Fibroblast of skin of back (primary cell): ENCODE measurements around the gene QRICH1.

Experiments used
- DNase-seq: peaks from one replicate; pipeline ENCODE4 v3.0.0-alpha.2; 2013

The QRICH1 gene

DNA sequence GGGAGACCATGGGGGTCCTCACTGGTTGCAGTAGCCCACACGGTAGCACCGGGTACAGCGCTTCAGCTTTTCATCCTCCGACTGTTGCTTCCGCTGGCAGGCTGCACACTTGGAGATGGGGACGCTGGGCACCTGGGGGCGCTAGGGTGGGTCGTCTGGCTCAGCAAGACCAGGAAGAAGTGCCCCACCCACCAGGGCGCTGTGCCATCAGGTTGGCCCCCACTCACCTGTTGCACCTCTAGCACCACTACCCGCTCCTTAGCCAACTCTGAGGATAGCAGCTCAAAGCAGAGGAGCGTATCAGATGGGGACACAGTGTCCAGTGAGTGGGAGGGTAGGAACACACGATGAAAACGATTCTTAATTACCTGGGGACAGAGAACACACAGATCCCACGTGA, 18.4 kb upstream of the QRICH1 start:
- no peak for DNase-seq

DNA sequence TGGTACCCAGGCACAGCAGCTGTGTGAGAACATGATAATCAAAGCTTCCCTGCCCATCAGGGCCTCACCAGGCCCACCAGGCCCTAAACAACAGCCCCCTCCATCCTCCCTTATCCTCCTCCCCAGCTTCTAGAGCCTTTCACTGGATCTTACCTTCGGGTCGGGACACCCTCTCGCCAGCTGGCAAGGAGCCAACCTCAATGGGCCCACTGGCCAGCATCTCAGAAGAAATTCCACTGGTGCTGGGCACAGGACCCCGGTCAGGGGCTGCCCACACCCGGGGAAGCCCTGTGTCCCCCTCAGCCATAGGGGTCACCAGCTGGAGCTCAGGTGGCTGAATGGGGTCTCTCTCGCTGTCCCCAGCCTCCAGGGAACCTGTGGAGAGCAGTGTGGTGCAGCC, 17.5 kb upstream of the QRICH1 start:
- no peak for DNase-seq

DNA sequence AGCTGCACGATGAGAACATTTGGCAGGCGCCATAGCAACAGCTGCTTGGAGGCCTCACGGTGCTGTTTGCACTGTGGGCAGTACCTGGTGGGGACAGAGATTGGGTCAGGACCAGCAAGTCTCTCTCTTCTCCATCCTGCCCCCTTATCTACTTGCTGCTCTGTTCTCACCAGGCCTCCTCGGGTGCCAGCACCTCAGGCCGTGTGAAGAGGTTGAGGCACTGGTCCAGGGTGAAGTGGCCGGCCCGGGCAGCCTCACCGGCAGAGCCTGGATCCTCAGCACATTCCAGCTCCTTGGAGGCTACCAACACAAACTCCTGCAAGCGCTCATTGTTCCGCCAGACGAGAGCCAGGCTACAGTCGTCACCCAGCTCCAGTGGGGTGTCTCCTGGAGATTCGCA, 16.9 kb upstream of the QRICH1 start:
- no peak for DNase-seq

DNA sequence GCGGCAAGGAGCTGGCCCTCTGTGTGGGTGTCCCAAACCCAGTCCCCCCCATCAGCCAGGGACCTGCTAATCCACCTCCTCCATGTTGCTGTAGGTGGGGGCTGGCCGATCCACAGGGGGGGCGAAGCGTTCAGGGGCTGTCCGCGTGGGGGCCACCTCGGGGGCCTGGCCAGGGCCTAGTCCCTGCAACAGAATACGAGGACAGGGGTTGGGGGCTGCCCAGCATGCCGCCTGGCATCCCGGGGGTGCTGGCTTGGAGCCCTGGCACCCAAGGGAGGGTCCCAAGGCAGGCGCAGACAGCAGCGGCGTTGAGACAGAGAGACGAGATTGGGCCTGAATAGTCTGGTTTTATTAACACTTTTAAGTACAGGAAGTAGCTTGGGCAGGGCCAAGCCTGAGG, 14.5 kb upstream of the QRICH1 start:
- no peak for DNase-seq

DNA sequence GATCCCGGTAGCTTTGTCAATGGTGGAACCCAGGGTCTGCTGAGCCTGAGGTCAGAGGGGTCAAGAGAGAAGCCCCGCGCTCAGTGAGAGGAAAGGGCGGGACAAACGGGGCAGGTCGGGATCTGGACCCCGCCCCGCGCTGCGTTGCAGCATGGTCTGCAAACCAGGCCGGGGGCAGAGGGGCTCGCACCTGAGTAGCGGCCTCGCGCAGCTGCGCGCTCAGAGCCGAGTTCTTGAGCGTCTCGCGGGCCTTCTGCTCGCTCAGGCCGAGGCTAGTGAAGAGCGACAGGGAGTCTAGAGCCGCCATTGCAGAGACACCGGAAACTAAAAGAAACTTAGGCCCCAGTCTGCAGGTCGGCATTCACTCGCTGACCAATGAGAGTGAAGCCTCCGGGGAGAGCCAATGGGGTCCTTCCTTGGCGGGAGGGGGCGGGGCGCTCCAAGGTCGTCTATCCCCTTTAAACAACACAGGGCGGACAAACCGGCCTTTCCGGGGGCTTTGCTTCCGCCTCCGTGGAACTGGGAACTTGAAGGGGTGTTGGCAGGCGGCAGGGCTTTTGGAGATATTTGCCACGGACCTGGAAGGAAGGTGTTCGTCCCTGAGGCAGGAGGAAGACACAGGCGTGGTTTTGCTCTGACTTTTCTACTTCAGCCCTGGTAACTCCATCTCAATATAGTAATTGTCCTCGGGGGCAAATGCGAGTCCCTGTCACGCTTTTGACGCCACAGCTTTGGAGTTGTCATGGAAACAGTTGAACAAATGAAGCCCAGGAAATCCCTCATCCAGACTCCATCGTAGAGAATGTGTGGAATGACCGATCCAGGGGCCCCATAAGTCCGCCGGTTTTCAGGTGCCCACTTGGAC, 10.8 kb upstream of the QRICH1 start, which contains the start of gene QARS1:
Gene QARS1 (minus strand): TSS at position 331 of the 865 bp plus-strand sequence. CDS start 24 bp downstream, at position 307.
- DNase-seq: peak; percentile 95

DNA sequence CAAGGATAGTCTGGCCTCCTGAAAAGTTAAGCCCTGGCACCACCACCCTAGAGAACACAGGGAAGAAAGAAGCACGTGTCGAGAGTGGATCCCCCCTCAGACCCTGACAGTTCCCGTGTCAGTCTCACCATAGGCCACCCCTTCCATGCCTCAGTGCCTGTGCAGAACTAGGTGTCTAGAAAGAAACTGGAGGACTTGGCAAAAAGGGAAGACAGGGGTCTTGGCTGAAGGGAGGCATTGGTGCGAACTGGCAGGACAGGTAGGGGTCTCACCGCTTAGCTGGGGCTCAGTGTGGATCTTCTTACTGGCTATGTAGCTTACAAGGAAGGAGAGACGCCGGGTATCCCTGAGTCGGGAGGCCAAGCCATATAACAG, 10.2 kb upstream of the QRICH1 start:
- DNase-seq: no peak

DNA sequence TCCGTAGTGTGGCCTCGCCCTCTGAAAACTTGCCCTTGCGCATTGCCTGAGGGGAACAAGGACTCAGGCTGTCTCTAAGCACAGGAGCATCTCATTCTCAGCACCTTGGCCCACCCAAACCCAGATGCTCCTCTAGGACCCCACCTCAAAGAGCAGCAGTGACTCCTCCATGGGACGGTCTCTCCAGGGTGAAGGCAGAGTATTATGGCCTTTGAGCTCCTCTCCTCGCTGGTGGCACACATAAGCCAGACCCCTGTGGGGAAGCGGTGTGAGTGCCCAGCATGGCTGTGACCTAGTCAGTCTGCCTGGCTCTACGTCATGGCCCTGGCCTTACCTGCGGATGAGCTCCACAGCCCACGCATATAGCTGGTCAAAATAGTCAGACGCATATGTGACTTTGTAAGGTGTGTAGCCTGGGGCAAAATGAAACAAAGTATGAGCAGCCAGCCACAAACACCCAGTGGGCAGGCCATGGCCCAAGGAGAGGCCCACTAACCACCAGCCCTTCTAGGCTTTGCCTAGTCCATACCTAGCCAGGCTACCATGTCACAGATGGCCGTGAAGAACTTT, 6.3 kb upstream of the QRICH1 start:
- DNase-seq: no peak

DNA sequence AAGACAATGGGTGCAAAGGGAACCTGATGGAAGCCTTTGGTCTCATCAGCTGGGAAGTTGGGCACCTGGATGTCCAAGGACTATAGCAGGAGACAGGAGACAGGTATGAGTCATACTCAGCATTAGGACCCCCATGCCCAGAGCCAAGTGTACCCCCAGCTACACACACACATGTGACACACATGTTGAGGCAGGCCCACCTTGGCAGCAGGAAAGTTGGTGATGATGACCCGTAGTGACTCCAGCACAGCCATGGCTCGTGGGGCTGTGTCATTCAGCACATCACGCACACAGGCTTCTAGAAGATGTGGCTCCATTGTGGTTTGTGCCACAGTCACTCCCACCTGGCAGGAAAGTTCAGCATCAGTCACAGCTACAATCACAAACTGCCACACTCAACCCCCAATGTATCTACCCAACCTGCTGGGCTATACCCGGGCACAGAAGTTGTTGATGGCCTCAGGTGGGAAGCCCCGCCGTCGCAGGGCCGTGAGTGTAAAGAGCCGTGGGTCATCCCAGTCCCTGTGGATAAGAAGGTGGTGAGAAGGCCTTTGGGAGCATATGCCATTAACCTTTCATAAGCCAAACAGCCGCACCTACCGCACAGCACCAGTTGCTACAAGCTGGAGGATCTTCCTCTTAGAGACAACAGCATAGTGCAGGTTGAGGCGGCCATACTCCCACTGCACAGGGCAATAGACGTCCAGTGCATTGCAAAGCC, 5.2 kb upstream of the QRICH1 start:
- no peak for DNase-seq

DNA sequence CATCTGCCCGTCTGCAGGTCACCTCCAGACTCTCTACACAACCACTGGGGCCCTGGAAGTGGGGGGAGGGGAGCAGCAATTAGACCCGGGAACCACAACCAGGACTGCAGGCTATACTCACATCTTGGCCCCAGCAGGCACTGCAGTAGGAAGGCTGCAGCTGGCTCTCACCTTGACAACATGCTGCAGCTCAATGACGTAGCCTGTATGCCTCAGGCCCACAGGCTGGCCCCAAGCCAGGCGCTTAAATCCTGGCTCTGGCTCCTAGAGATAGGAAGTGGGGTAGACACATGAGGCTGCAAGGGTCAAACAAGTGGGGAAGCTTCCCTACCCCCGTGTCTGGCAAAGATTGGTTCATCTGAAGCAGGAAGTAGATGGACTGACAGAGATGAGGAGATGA, 4.6 kb upstream of the QRICH1 start:
- no peak for DNase-seq

DNA sequence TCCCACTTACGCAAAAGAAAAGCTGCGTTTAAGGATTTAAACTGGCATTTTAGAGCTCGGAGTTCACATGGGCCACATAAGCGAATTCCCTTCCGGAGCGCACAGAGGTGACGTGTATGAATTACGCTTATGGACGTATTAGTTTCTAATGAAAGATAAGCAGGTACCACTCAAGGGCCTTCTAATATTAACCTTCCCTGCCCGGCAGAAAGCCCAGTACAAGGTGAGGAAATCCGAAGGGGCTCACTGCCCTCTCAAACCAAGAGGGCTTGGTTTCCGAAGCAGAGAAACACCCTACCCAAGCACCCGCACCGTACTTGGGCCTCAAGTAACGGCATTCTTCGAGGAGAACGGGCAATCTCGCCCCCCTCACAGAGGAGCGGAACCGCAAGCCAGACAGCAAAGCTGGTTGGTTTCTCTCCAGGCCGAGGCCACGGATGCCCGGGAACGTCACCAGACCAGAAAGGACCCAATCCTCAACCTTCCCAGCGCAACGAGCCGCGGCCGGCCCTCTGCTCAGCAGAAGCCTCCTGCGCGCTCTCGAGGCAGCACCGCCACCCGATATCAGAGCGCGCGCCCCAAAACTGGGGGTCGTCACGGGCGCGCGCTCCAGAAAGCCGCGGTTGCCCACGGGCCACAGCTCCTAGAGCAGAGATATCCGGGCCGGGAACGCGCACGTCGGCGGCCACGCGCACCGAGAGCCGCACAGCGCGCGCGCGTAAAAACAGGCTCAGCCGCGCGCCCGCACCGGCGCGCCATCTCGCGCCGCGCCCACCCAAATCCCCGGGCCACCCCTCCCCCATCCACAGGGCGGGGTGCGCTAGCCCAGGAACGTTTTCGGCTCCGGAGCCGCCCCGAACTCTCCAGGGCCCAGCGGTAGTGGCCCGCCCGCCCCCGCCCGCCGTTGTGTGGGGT, 676 bp downstream of the QRICH1 start:
- peak; percentile 74 for DNase-seq

DNA sequence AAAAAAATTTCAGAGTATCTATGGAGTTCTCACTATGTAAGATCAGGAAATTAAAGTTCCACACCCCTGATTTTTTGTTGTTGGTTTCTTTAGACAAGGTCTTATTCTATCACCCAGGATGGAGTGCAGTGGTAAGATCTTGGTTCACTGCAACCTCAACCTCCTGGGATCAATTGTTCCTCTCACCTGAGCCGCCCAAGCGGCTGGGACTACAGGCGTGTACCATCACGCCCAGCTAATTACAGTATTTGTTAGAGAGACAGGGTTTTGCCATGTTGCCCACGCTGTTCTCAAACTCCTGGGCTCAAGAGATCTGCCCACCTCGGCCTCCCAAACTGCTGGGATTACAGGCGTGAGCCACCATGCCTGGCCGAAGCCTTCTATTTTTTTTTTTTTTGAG, 12.4 kb downstream of the QRICH1 start:
- no peak for DNase-seq

DNA sequence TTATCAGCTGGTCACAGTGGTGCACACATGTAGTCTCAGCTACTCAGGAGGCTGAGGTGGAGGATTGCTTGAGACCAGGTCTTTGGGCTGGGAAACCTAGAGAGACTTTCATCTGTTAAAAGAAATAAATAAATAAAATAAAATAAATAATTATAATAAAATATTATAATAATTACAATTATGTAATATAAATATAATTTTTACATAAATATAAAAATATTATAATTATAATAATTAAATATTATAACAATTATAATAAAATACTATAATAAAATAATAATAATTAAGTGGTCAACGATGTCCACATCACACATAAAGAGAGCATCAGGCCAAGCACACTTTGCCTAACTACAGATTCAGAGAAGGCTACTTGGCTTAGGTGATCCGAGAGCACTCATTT, 14.6 kb downstream of the QRICH1 start:
- DNase-seq: no peak

DNA sequence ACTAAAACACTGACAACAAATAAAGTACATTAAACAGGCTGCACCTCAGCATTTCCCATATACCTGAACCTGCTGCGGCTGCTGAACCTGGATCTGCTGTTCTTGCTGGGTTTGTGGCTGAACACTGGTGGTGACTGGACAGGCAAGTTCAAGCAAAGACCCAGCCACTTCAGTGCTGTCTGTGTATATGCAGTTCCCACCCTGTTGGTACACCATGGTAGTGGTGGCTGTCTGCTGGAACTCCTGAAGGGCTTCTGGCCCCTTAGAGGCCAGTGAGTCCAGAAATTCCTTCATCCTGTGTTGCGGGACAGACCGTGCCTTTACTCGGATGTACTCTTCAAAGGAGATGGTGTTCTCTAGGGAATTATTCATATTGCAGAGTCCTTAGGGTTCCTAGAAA, 17.2 kb downstream of the QRICH1 start:
- DNase-seq: no peak

DNA sequence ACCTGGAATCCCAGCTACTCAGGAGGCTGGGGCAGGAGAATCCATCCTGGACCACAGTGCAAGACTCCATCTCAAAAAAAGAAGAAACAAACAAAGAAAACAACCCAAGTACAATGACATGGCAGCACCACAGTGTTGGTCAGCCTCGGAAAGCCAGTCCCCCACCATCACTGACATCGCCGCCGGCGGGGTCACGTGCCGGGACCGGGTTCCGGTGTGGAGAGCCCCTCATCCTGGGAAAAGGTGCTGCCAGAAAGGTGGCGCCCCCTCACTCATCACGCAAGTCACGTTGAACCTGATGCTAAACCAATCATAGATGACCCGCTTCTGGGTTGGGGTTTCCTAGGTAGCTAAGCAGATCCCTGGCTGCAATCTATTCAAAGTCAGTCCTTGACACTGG, 17.8 kb downstream of the QRICH1 start:
- DNase-seq: no peak

DNA sequence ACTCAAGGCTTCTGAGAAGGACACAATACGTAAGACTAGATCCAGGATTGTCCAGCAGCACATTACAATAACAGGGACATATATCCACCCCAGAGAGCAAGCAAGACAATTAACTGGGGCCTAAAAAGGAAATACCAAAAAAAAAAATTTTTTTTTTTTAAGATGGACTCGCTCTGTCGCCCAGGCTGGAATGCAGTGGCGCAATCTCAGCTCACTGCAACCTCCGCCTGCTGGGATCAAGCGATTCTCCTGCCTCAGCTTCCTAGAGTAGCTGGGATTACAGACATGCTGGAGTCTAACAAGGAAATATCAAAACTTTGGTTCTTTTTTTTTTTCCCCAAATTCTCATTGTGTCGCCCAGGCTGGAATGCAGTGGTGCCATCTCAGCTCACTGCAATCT, 35.9 kb downstream of the QRICH1 start:
- DNase-seq: no peak

DNA sequence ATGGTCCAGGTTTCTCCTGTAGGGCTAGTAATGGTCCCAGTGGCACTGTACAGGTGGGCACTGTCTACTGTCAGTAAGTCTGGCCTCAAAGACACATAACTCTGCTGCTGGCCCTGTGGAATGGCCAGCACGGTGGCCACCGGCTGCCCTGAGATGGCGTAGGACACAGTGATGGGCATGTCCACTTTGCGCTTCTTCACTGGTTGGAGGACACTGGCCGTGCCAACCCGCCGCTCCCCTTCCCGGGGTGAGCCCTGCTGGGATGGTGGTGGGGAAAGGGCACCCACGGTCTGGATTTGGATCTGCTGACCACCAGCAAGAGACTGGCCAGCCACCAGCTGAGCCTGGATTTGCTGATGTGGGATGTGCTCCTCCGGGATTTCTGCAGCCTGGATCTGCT, 36.6 kb downstream of the QRICH1 start:
- DNase-seq: no peak

DNA sequence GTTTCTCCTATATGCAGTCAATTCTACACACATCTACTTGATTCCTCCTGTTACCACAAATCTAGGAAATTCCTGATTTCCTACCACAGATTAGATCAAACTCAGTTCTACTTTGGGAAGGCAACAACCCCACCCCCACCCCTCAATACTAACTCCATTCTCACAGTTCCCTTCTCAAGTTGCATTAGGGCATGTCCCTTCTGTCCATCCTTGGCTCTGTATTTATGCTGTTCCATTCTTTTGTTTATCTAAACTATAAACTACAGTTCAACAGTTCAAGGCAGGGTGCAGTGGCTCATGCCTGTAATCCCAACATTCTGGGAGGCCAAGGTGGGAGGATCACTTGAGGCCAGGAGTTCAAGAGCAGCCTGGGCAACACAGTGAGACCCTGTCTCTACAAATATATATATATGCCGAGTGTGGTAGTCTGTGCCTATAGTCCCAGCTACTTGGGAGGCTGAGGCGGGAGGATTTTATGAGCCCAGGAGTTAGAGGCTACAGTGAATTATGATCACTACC, 39.5 kb downstream of the QRICH1 start:
- DNase-seq: no peak

DNA sequence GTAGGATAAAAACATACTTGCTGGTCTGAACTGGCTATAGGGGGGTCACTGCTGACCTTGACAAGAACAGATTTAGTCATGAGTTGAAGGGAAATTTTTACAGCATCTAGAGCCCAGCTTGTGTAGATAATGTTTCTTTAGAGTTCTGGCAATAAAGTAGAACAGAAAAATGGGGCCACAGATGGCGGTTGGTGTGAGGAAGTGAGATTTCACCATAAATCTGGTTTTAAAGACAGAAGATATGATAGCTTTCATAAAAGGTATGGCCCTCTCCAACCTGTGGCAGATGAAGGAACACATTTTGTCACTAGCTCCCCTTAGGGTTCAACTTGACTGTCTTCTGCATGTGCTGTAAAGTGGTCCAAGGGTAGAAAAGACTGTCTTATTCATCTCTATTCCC, 40.3 kb downstream of the QRICH1 start:
- DNase-seq: no peak

DNA sequence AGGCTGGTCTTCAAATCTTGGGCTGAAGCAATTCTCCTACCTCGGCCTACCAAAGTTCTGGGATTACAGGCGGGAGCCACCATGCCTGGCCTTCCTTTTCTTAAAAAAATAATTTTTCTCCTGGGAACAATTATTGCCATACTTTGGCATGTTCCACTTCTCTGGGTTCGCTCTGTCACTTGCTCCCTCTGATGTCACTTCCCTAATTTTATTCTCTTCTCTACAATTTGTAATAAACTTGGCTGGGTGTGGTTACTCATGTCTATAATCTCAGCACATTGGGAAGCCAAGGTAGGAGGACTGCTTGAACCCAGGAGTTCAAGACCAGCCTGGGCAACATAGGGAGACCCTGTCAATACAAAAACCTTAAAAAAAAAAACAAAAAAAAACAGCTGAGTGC, 58.6 kb downstream of the QRICH1 start:
- no peak for DNase-seq

DNA sequence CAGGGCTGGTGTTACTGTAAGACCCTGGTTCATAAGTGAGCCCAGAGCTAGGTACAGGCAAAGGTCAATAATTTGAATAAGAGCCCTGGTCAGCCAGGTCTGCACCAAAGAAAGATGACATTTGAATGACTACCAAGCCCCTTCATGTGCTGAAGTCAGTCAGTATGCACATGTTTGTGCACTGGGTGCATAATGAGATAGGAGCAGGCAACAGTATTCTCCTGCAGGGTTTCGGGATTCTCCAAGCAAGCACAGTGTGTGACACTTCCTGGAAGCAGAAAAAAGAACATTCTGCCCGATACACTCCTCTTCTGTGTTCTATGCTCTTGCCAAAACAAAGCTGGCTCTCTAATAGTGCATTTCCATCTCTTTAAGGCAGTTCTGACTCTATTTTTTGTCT, 59.2 kb downstream of the QRICH1 start:
- no peak for DNase-seq

DNA sequence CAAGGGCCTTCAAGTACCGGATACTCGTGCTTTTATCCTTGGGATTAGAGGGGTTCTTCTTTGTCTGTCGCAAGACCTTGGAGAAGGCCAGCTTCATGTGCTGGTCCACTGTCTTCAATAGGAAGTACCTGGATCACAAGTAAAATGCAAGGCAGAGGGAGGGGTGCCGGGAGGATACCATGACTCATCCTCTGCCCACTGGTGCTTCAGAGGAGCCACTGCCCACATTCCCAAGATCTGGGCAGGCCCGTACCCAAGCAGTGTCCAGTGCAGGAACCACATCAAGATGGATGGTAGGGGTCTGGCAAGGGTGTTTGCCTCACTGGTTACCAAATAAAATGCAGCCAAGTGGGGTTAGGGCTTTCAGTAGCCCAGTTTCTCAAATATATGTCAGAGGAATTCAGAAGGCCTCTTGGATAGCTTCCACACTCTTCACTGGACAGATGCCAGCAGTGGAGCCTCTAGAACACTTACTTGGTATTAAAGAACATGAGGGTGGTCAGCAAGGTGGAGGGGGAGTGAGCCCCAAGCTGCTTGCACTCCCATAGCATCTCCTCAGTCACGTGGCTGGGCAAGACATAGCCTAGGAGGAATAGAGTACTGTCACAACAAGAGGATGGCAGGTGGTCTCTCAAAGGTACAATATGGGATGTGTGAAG, 61.1 kb downstream of the QRICH1 start:
- DNase-seq: no peak

DNA sequence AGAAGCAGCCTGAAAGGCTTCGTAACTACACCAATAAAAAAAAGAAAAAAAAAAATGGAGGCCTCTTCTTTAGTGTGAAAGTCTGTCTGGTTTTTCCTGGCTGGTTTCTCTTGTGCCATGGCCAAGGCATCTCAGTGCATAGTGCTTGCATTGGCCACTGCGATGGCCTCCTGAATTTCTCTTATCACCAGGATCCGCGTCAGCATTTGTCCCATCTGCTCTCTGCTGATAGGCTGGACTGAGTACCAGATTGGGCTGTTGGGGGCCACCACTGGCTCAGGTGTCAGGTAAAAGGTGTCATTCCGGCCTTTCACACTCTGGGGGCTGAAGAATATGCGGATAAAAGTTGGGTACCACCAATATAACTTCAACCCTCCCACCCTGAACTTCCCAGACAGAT, 63.5 kb downstream of the QRICH1 start:
- DNase-seq: no peak
